Rectal smooth muscle tissue (tissue), 1 donor: ENCODE results near the gene TMCO4.

Experiments used
- H3K27ac ChIP-seq: one replicate; pipeline ENCODE4 v1.7.0; 2013; ENCODE audit warnings: low read depth, low read length, inconsistent platforms
- H3K27me3 ChIP-seq: one replicate; pipeline ENCODE4 v1.7.0; 2013; ENCODE audit warnings: low read length; ENCODE audit not compliant: control insufficient read depth, insufficient read depth
- H3K36me3 ChIP-seq: one replicate; pipeline ENCODE4 v1.7.0; 2013; ENCODE audit warnings: low read length; ENCODE audit not compliant: control insufficient read depth, insufficient read depth
- H3K4me1 ChIP-seq: one replicate; pipeline ENCODE4 v1.7.0; 2013; ENCODE audit warnings: low read length; ENCODE audit not compliant: control insufficient read depth, insufficient read depth
- H3K4me3 ChIP-seq: one replicate; pipeline ENCODE4 v1.7.0; 2013; ENCODE audit warnings: low read length
- H3K9ac ChIP-seq: one replicate; pipeline ENCODE4 v1.7.0; 2013; ENCODE audit warnings: low read length

TMCO4 gene

DNA sequence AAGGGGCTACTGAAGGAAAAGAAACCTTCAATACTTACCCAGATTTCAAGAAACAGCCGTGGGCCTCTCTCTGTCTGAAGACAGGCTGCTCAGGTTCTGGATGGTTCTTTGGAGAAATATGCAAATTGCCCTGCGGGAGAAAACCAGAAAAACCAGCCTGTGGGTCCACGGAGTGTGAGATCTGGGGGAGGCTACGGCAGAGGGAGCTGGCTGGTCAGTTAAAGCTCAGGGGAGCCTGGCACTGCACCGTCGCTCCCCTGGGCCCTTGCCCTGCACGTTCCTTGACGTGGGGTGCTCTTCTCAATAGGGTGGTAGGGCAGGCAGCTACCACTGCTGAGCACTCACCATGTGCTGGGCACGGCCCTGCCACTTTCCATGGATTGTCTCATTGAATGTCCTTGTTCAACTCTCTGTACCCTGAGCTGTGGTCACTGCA, 12.7 kb downstream of the TMCO4 start:
- Histone ChIP-seq H3K36me3 (peaks cover 8% of the 10 kb centered on the region), H3K27me3 (no peaks in the 10 kb centered on the region), H3K4me3 (no peak overlapping the region), H3K27ac (no peak overlapping the region), H3K9ac (no peak overlapping the region), H3K4me1 (no peaks in the 10 kb centered on the region)

DNA sequence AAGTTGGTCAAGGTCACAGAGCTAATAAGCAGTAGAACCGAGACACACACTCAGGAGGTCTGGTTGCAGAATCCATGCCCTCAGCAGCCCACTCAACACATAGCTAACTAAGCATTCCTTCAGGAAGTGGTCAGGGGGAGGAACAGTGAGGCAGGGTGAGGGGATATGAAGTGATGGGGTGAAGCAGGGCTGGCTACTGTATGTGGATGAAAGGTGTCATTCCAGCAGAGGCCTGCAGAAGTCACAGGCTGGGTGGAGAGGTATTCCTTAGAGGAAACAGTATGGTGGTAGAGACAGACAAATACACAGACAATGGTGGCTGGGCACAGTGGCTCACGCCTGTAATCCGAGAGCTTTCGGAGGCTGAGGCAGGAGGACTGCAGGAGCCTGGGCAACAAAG, 14.1 kb downstream of the TMCO4 start:
- Histone ChIP-seq H3K9ac (no peak overlapping the region), H3K36me3 (peaks cover 5% of the 10 kb centered on the region), H3K27me3 (no peaks in the 10 kb centered on the region), H3K27ac (no peak overlapping the region), H3K4me3 (no peak overlapping the region), H3K4me1 (no peaks in the 10 kb centered on the region)

- Histone ChIP-seq H3K9ac (no peak overlapping the region), H3K4me3 (no peak overlapping the region), H3K27me3 (no peaks in the 10 kb centered on the region), H3K27ac (no peak overlapping the region), H3K4me1 (no peaks in the 10 kb centered on the region), H3K36me3 (peaks cover 8% of the 10 kb centered on the region)
These were observed 19.3 kb downstream of the TMCO4 start for GRCh38 chr1:19780267-19780877.

DNA sequence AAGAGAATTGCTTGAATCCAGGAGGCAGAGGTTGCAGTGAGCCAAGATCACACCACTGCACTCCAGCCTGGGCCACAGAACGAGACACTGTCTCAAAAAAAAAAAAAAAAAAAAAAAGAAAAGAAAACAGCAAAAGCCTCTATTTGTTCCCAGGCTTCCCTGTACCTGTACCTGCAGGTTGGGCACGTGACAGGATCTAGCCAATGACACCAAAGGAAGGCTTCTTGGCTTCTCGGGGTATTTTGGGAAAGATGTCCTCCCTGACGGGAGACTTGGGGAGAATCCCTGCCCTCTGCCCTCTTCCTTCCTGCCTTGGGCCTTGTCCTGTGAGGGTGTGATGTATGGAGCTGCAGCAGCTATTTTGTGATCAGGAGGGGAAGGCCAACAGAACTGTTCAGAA, 22.8 kb downstream of the TMCO4 start:
- H3K36me3 ChIP-seq = peaks cover 8% of the 10 kb centered on the region
- no peaks in the 10 kb centered on the region for H3K27me3 ChIP-seq
- H3K4me3 ChIP-seq = no peak overlapping the region
- H3K9ac ChIP-seq = no peak overlapping the region
- no peaks in the 10 kb centered on the region for H3K4me1 ChIP-seq
- H3K27ac ChIP-seq = no peak overlapping the region

- no peak overlapping the region for H3K9ac ChIP-seq
These were observed 23.4 kb downstream of the TMCO4 start for GRCh38 chr1:19776287-19776686.

GRCh38 chr1:19775831-19776230, 23.9 kb downstream of the TMCO4 start:
- Histone ChIP-seq H3K4me1 (no peaks in the 10 kb centered on the region), H3K27me3 (no peaks in the 10 kb centered on the region), H3K9ac (no peak overlapping the region), H3K36me3 (peaks cover 8% of the 10 kb centered on the region), H3K4me3 (no peak overlapping the region), H3K27ac (no peak overlapping the region)

More at GRCh38 chr1:19776287-19776686, 23.4 kb downstream of the TMCO4 start:
- H3K27me3 ChIP-seq = no peaks in the 10 kb centered on the region
- H3K4me1 ChIP-seq = no peaks in the 10 kb centered on the region
- peaks cover 8% of the 10 kb centered on the region for H3K36me3 ChIP-seq
- no peak overlapping the region for H3K27ac ChIP-seq
- no peak overlapping the region for H3K4me3 ChIP-seq

DNA sequence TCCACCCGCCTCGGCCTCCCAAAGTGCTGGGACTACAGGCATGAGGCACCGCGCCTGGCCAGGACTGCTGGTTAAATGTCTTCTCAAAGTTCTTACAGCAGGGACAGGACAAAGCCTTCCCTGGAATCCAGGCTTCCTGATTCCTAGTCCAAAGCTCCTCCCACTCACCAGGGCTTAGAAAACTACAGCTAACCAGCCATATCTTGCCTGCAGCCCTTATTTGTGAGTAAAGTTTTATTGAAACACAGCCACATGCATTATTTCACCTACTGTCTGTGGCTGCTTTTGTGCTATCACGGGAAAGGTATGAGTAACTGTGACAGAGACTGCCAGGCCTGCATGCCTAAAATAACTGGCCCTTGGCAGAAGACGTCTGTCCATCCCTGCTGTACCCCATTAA, 24.4 kb downstream of the TMCO4 start:
- peaks cover 13% of the 10 kb centered on the region for H3K36me3 ChIP-seq
- no peaks in the 10 kb centered on the region for H3K27me3 ChIP-seq
- H3K4me3 ChIP-seq = no peak overlapping the region
- no peak overlapping the region for H3K27ac ChIP-seq
- no peaks in the 10 kb centered on the region for H3K4me1 ChIP-seq
- H3K9ac ChIP-seq = no peak overlapping the region

DNA sequence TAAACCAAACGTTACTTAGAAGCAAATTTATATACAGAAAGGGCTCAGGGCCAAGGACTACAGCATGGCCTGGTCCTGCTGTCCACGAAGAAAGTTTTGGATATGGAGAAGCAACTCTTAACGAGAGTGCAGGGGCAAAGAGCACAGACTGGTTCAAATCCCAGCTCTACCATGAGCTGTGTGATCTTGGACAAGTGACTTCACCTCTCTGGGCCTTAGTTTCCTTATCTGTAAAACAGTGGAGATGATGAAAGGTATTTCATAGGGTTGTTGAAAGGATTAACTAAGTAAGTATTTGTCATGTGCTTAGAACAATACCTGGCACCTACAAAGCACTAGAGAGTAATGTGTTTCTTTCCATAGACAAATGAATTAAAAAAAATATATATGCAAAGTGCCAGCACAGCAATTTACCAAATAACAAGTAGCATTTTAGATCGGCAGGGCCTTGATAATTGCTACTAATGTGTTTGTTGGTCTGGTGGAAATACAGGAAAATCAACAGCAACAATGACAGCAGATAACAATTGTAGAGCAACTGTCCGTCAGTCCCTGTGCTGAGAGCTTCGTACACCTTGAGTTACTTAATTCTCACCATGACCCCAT, 25.4 kb downstream of the TMCO4 start:
- no peaks in the 10 kb centered on the region for H3K27me3 ChIP-seq
- no peak overlapping the region for H3K9ac ChIP-seq
- peaks cover 13% of the 10 kb centered on the region for H3K36me3 ChIP-seq
- no peak overlapping the region for H3K27ac ChIP-seq
- H3K4me1 ChIP-seq = no peaks in the 10 kb centered on the region
- no peak overlapping the region for H3K4me3 ChIP-seq

DNA sequence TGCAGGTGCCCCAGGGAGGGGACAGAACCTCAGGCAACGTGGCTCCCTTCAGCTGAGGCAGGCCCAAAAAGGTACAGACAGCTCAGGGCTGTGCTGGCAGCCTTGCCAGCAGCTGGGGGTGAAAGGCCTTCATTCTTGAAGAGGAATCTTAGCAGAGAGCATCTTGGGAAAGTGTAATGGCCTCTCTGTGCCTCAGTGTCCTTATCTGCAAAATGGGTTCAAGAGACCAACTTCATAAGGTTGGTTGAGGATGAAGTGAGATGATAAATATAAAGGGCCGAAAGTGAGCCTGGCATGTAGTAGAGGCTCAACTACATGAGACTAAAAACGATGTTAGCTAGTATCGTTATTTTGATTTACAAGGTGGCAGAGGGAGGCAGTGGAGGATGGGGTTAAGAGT, 26.2 kb downstream of the TMCO4 start:
- Histone ChIP-seq H3K27me3 (no peaks in the 10 kb centered on the region), H3K9ac (no peak overlapping the region), H3K27ac (no peak overlapping the region), H3K4me3 (no peak overlapping the region), H3K36me3 (peaks cover 5% of the 10 kb centered on the region), H3K4me1 (no peaks in the 10 kb centered on the region)

- Histone ChIP-seq H3K4me3 (no peak overlapping the region), H3K36me3 (peaks cover 5% of the 10 kb centered on the region), H3K27me3 (no peaks in the 10 kb centered on the region), H3K9ac (no peak overlapping the region), H3K4me1 (no peaks in the 10 kb centered on the region), H3K27ac (no peak overlapping the region)
These were observed 27.7 kb downstream of the TMCO4 start for GRCh38 chr1:19772053-19772452.

- no peaks in the 10 kb centered on the region for H3K27me3 ChIP-seq
- H3K27ac ChIP-seq = no peak overlapping the region
- H3K4me3 ChIP-seq = no peak overlapping the region
- H3K9ac ChIP-seq = no peak overlapping the region
- H3K4me1 ChIP-seq = no peaks in the 10 kb centered on the region
- peaks cover 5% of the 10 kb centered on the region for H3K36me3 ChIP-seq
These were observed 28.4 kb downstream of the TMCO4 start for GRCh38 chr1:19771350-19771749.

- no peak overlapping the region for H3K4me3 ChIP-seq
- peaks cover 5% of the 10 kb centered on the region for H3K36me3 ChIP-seq
- no peak overlapping the region for H3K27ac ChIP-seq
- no peak overlapping the region for H3K9ac ChIP-seq
- H3K4me1 ChIP-seq = no peaks in the 10 kb centered on the region
- H3K27me3 ChIP-seq = no peaks in the 10 kb centered on the region
These were observed 29.1 kb downstream of the TMCO4 start for GRCh38 chr1:19770436-19771190.
